ENCODE measurements around the gene ZNHIT1. TPM values are rescaled to one million over a fixed set of nuclear protein-coding genes. Genes with fewer than 3 reads are reported as not detected.

ZNHIT1 gene
- polyA plus RNA-seq, 2 of the 4 experiments (the other 2 are of a cell fraction) = 33.2 to 55.9 TPM

DNA sequence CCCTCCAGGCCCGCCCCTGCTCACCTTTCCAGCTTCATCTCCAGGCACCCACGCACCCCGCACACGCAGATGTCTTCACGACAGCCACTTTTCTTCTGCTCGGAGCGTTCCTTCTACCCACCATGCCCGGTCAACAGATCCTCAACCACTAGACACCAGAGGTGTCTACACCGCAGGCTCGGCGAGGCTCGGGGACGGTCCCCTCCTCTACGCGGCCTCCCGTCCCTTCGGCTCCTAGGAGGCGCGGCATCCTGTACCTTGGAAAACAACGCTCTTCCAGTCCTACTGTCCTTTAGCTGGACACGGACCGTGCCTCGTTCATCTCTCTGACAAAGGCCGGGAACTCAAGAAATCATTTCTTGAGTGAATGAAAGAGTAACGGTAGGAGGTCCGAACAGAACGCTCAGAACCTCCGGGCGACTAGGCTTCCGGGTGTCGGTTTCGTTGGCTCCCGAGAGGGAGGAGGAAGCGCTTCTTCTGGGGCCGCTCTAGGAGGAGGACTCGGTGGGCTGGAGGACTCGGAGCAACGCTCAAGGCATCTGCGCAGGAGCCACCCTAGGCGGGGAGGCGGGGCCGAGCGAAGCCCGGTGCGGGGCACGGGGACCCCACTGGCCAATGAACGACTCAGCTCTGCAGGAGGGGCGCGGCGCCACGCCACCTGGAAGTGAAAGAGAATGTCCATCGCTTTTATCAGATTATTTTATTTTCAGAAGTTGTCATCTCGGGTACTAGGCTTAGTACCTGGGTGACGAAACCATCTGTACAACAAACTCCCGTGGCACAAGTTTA lies 34.1 kb downstream of the ZNHIT1 start (continued):
- TF ChIP-seq, protein P1, sequence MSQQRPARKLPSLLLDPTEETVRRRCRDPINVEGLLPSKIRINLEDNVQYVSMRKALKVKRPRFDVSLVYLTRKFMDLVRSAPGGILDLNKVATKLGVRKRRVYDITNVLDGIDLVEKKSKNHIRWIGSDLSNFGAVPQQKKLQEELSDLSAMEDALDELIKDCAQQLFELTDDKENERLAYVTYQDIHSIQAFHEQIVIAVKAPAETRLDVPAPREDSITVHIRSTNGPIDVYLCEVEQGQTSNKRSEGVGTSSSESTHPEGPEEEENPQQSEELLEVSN (IDR thresholded peaks at IDR 0.05; ENCODE audit: borderline replicate concordance, low read depth) = 0 out of 2 replicates have a peak, but pooled peaks have one; percentile 66
- TF ChIP-seq CBX2 (IDR thresholded peaks at IDR 0.05; ENCODE audit: borderline replicate concordance, low read depth) = no peak
- TF ChIP-seq, protein P2, sequence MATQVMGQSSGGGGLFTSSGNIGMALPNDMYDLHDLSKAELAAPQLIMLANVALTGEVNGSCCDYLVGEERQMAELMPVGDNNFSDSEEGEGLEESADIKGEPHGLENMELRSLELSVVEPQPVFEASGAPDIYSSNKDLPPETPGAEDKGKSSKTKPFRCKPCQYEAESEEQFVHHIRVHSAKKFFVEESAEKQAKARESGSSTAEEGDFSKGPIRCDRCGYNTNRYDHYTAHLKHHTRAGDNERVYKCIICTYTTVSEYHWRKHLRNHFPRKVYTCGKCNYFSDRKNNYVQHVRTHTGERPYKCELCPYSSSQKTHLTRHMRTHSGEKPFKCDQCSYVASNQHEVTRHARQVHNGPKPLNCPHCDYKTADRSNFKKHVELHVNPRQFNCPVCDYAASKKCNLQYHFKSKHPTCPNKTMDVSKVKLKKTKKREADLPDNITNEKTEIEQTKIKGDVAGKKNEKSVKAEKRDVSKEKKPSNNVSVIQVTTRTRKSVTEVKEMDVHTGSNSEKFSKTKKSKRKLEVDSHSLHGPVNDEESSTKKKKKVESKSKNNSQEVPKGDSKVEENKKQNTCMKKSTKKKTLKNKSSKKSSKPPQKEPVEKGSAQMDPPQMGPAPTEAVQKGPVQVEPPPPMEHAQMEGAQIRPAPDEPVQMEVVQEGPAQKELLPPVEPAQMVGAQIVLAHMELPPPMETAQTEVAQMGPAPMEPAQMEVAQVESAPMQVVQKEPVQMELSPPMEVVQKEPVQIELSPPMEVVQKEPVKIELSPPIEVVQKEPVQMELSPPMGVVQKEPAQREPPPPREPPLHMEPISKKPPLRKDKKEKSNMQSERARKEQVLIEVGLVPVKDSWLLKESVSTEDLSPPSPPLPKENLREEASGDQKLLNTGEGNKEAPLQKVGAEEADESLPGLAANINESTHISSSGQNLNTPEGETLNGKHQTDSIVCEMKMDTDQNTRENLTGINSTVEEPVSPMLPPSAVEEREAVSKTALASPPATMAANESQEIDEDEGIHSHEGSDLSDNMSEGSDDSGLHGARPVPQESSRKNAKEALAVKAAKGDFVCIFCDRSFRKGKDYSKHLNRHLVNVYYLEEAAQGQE (IDR thresholded peaks at IDR 0.05) = no peak
- no peak for TF ChIP-seq SREBF2 (IDR thresholded peaks at IDR 0.05)
- TF ChIP-seq NR3C1 (IDR thresholded peaks at IDR 0.05) = no peak
- TF ChIP-seq, protein P3, sequence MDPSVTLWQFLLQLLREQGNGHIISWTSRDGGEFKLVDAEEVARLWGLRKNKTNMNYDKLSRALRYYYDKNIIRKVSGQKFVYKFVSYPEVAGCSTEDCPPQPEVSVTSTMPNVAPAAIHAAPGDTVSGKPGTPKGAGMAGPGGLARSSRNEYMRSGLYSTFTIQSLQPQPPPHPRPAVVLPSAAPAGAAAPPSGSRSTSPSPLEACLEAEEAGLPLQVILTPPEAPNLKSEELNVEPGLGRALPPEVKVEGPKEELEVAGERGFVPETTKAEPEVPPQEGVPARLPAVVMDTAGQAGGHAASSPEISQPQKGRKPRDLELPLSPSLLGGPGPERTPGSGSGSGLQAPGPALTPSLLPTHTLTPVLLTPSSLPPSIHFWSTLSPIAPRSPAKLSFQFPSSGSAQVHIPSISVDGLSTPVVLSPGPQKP (IDR thresholded peaks at IDR 0.05; ENCODE audit: low read depth, low read length) = no peak
- TF ChIP-seq, protein P4, sequence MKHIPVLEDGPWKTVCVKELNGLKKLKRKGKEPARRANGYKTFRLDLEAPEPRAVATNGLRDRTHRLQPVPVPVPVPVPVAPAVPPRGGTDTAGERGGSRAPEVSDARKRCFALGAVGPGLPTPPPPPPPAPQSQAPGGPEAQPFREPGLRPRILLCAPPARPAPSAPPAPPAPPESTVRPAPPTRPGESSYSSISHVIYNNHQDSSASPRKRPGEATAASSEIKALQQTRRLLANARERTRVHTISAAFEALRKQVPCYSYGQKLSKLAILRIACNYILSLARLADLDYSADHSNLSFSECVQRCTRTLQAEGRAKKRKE (CRISPR knock-in tag; IDR thresholded peaks at IDR 0.05; ENCODE audit: low read depth) = no peak
- TF ChIP-seq CHD4 (IDR thresholded peaks at IDR 0.05; ENCODE audit: borderline replicate concordance) = no peak
- TF ChIP-seq HEYL (CRISPR knock-in tag; IDR thresholded peaks at IDR 0.05) = no peak
- TF ChIP-seq, protein P5, sequence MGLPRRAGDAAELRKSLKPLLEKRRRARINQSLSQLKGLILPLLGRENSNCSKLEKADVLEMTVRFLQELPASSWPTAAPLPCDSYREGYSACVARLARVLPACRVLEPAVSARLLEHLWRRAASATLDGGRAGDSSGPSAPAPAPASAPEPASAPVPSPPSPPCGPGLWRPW (IDR thresholded peaks at IDR 0.05) = no peak
- TF ChIP-seq PHF8 (IDR thresholded peaks at IDR 0.05; ENCODE audit: borderline replicate concordance, low read depth) = peak; percentile 77
- TF ChIP-seq ZSCAN20 (CRISPR knock-in tag; IDR thresholded peaks at IDR 0.05) = no peak
- TF ChIP-seq HDAC2 (IDR thresholded peaks at IDR 0.05) = no peak
- TF ChIP-seq TFCP2L1 (CRISPR knock-in tag; IDR thresholded peaks at IDR 0.05) = no peak
- no peak for TF ChIP-seq BHLHE40 (IDR thresholded peaks at IDR 0.05; ENCODE audit: low read depth, low read length)
- TF ChIP-seq, protein P6, sequence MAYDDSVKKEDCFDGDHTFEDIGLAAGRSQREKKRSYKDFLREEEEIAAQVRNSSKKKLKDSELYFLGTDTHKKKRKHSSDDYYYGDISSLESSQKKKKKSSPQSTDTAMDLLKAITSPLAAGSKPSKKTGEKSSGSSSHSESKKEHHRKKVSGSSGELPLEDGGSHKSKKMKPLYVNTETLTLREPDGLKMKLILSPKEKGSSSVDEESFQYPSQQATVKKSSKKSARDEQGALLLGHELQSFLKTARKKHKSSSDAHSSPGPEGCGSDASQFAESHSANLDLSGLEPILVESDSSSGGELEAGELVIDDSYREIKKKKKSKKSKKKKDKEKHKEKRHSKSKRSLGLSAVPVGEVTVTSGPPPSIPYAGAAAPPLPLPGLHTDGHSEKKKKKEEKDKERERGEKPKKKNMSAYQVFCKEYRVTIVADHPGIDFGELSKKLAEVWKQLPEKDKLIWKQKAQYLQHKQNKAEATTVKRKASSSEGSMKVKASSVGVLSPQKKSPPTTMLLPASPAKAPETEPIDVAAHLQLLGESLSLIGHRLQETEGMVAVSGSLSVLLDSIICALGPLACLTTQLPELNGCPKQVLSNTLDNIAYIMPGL (CRISPR knock-in tag; IDR thresholded peaks at IDR 0.05; ENCODE audit: borderline replicate concordance) = no peak
- no peak for TF ChIP-seq RNF2 (IDR thresholded peaks at IDR 0.05; ENCODE audit: borderline replicate concordance, low read depth)
- TF ChIP-seq MAZ (IDR thresholded peaks at IDR 0.05; ENCODE audit: borderline replicate concordance, low read depth, low read length) = no peak
- TF ChIP-seq ZNF302 (CRISPR knock-in tag; IDR thresholded peaks at IDR 0.05) = no peak
- no peak for TF ChIP-seq RFX5 (IDR thresholded peaks at IDR 0.05)
- TF ChIP-seq, protein P7, sequence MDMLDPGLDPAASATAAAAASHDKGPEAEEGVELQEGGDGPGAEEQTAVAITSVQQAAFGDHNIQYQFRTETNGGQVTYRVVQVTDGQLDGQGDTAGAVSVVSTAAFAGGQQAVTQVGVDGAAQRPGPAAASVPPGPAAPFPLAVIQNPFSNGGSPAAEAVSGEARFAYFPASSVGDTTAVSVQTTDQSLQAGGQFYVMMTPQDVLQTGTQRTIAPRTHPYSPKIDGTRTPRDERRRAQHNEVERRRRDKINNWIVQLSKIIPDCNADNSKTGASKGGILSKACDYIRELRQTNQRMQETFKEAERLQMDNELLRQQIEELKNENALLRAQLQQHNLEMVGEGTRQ (IDR thresholded peaks at IDR 0.05) = peak; percentile 96
- TF ChIP-seq FOXS1 (CRISPR knock-in tag; IDR thresholded peaks at IDR 0.05) = no peak
- no peak for TF ChIP-seq NFE2L2 (conservative IDR thresholded peaks at IDR 0.05; ENCODE audit: low read length)
- no peak for TF ChIP-seq CEBPB (IDR thresholded peaks at IDR 0.05)
- no peak for TF ChIP-seq RARB (CRISPR knock-in tag; IDR thresholded peaks at IDR 0.05)
- TF ChIP-seq FOSL2 (IDR thresholded peaks at IDR 0.05) = no peak
- no peak for TF ChIP-seq FOSL2 (CRISPR knock-in tag; IDR thresholded peaks at IDR 0.05)
- no peak for TF ChIP-seq SMC3 (IDR thresholded peaks at IDR 0.05)
- no peak for TF ChIP-seq NPAS2 (CRISPR knock-in tag; IDR thresholded peaks at IDR 0.05; ENCODE audit: borderline replicate concordance)
- TF ChIP-seq JUN (IDR thresholded peaks at IDR 0.05) = peak; percentile 54 to 82; a peak in 4 of 5 replicates
- no peak for TF ChIP-seq CHD2 (IDR thresholded peaks at IDR 0.05; ENCODE audit: low read length, partially characterized antibody)
- no peak for TF ChIP-seq HOXB5 (CRISPR knock-in tag; IDR thresholded peaks at IDR 0.05)
- no peak for TF ChIP-seq KDM1A (IDR thresholded peaks at IDR 0.05; ENCODE audit: low read depth)
- no peak for TF ChIP-seq CBX8 (IDR thresholded peaks at IDR 0.05)
- TF ChIP-seq RCOR1 (IDR thresholded peaks at IDR 0.05; ENCODE audit: low read depth, low read length) = no peak
